K562 (cell line): Measurements from ENCODE around the gene XPNPEP1. TPM values are rescaled to one million over a fixed set of nuclear protein-coding genes. Genes with fewer than 3 reads are reported as not detected.

ENCODE experiments used
- ATAC-seq: fragments of 200-7000 bp; cut with Tn5 transposase; 3 replicates; pipeline ENCODE4 v1.9.1; 2020; ENCODE audit warnings: moderate library complexity
- BruUV-seq: library from RNA; stranded (reverse); fragments of 400-500 nt; replicated peaks from 2 replicates; lab custom pipeline; 2021; lab: Mats Ljungman, UMichigan
- CTCF ChIA-PET: fragments of 300-600 bp; formaldehyde crosslinking; extraction: SDS; loops from one replicate; lab custom pipeline; 2021; ENCODE audit warnings: low intra/inter-chr PET ratio; lab: Yijun Ruan, JAX
- POLR2A ChIA-PET: fragments of 300-600, 350-650 bp; sonication (Branson Sonifier 250); formaldehyde crosslinking; extraction: SDS; loops from one replicate; lab custom pipeline; 2021; ENCODE audit warnings: antibody characterized with exemption, inconsistent platforms; lab: Yijun Ruan, JAX
- DNase-seq, 4 experiments: peaks; one replicate each; pipeline versions ENCODE4 v3.0.0 to v3.0.0-alpha.2; 2011 to 2018; ENCODE audit warnings: low spot score in 3 of 4, mixed read lengths in 3 of 4; ENCODE audit errors: extremely low read depth in 1 of 4
- FAIRE-seq: peaks from 2 replicates; lab custom pipeline; 2011; peaks lifted over from hg19 to GRCh38; lab: Jason Lieb, UNC
- H2AFZ ChIP-seq: 2 replicates; pipeline ENCODE4 v1.6.0; 2011; ENCODE audit warnings: low read depth, low read length, control low read depth, inconsistent platforms
- H3K27ac ChIP-seq: fragments of 200-600 bp; 3 replicates; pipeline ENCODE4 v1.8.0; 2011; ENCODE audit warnings: low read depth, mild to moderate bottlenecking, control low read depth, inconsistent platforms, low read length, moderate library complexity, mixed read lengths; ENCODE audit errors: extremely low read depth
- H3K27me3 ChIP-seq, 2 experiments: fragments of 300-600 bp in 1 of 2; 2 replicates in 1 of 2; 3 replicates in 1 of 2; pipeline versions ENCODE4 v1.6.0 to v1.8.0; 2011; ENCODE audit warnings: inconsistent platforms in 2 of 2, low read length in 2 of 2, mild to moderate bottlenecking in 1 of 2, mixed read lengths in 1 of 2, moderate library complexity in 1 of 2; ENCODE audit not compliant: control insufficient read depth in 2 of 2, insufficient read depth in 2 of 2
- H3K36me3 ChIP-seq: fragments of 300-600 bp; 3 replicates; pipeline ENCODE4 v1.8.0; 2011; ENCODE audit warnings: mild to moderate bottlenecking, low read length, inconsistent platforms; ENCODE audit not compliant: control insufficient read depth, insufficient read depth
- H3K4me1 ChIP-seq, 2 experiments: fragments of 200-600 bp in 1 of 2; replicated peaks in 1 of 2; 2 replicates in 1 of 2; 3 replicates in 1 of 2; pipeline versions ENCODE4 v1.5.1 to v1.8.0; 2011; ENCODE audit warnings: inconsistent platforms in 2 of 2, low read length in 2 of 2, mild to moderate bottlenecking in 1 of 2, mixed read lengths in 1 of 2, moderate library complexity in 1 of 2; ENCODE audit not compliant: control insufficient read depth in 2 of 2, insufficient read depth in 2 of 2
- H3K4me2 ChIP-seq: 2 replicates; pipeline ENCODE4 v1.6.1; 2011; ENCODE audit warnings: low read length, control low read depth, inconsistent platforms, mixed read lengths; ENCODE audit not compliant: insufficient read depth
- H3K4me3 ChIP-seq: fragments of 200-600 bp; sonication (generic), shearing (Covaris generic); 2 replicates; pipeline ENCODE4 v1.5.1; 2016; ENCODE audit warnings: control low read depth, inconsistent platforms
- H3K79me2 ChIP-seq: fragments of 200-600 bp; 3 replicates; pipeline ENCODE4 v1.8.0; 2011; ENCODE audit warnings: low read length, inconsistent platforms; ENCODE audit not compliant: control insufficient read depth, insufficient read depth
- H3K9ac ChIP-seq, 2 experiments: 2 replicates each; pipeline versions ENCODE4 v1.6.0 to v1.6.1; 2011; ENCODE audit warnings: low read depth in 2 of 2, low read length in 2 of 2, control low read depth in 1 of 2, inconsistent platforms in 1 of 2, mild to moderate bottlenecking in 1 of 2, mixed read lengths in 1 of 2; ENCODE audit not compliant: insufficient read depth in 1 of 2
- H3K9me1 ChIP-seq: one replicate; pipeline ENCODE4 v1.6.0; 2011; ENCODE audit warnings: inconsistent platforms, mild to moderate bottlenecking, low read length, moderate library complexity; ENCODE audit not compliant: control insufficient read depth, insufficient read depth
- H3K9me3 ChIP-seq: replicated peaks from 2 replicates; pipeline ENCODE4 v1.5.1; 2011; ENCODE audit warnings: low read depth, low read length, inconsistent platforms; ENCODE audit not compliant: control insufficient read depth, insufficient read depth
- H4K20me1 ChIP-seq: replicated peaks from 2 replicates; pipeline ENCODE4 v1.6.1; 2011; ENCODE audit warnings: low read length, inconsistent platforms, mixed read lengths; ENCODE audit not compliant: control insufficient read depth, insufficient read depth
- FOSL1 ChIP-seq: fragments of 200-800 bp; sonication (Bioruptor generic); conservative IDR thresholded peaks from 2 replicates; pipeline ENCODE4 v1.6.1; 2016; ENCODE audit warnings: missing genetic modification characterization, missing compliant biosample characterization
- MTA3 ChIP-seq: fragments of 450-650 bp; formaldehyde crosslinking; IDR thresholded peaks from 2 replicates; pipeline ENCODE4 v1.6.1; 2017; ENCODE audit warnings: mild to moderate bottlenecking, borderline replicate concordance
- RBM15 ChIP-seq: fragments of 200-400 bp; formaldehyde crosslinking; IDR thresholded peaks from 2 replicates; pipeline ENCODE4 v1.6.1; 2018; ENCODE audit warnings: mild to moderate bottlenecking, low read length, moderate library complexity; ENCODE audit not compliant: insufficient read depth
- RFX7 ChIP-seq: fragments of 250-450 bp; sonication (Bioruptor Pico); IDR thresholded peaks from 2 replicates; pipeline ENCODE4 v1.5.1; 2021; ENCODE audit warnings: mild to moderate bottlenecking
- SRF ChIP-seq, 2 experiments: fragments of 250-450, 450-650 bp in 1 of 2; sonication (Bioruptor Pico) in 1 of 2; sonication (generic) in 1 of 2; formaldehyde crosslinking; IDR thresholded peaks; 2 replicates each; pipeline versions ENCODE4 v1.5.0 to v1.5.1; 2020 to 2022; ENCODE audit warnings: mild to moderate bottlenecking in 1 of 2, missing genetic modification reagents in 1 of 2
- SRSF9 ChIP-seq: fragments of 200-400 bp; formaldehyde crosslinking; IDR thresholded peaks from 2 replicates; pipeline ENCODE4 v1.6.1; 2017; ENCODE audit warnings: low read depth, low read length, borderline replicate concordance
- ZNF174 ChIP-seq: fragments of 250-450 bp; sonication (Bioruptor Pico); IDR thresholded peaks from 2 replicates; pipeline ENCODE4 v1.4.0; 2020; ENCODE audit warnings: mild to moderate bottlenecking
- WGBS: fragments of 100-300 bp; shearing (Covaris generic); methylation state at CpG from one replicate; pipeline ENCODE4 v1.1.6; 2016; ENCODE audit warnings: low coverage, mixed read lengths; ENCODE audit not compliant: insufficient coverage; ENCODE audit errors: missing lambda C conversion rate; 5-methylcytosine and 5-hydroxymethylcytosine counted together
- in situ Hi-C: fragments of 300-500 bp; cut with MboI; formaldehyde crosslinking; loops from 4 replicates; pipeline ENCODE4 v1.15.0; 2018; ENCODE audit warnings: inconsistent platforms, mixed read lengths
- intact Hi-C: fragments of 100-400 bp; cut with micrococcal nuclease; formaldehyde crosslinking; loops from 2 replicates; pipeline ENCODE4 v1.14.2; 2022
- polyA plus RNA-seq, 8 experiments: library from polyadenylated mRNA; depleted of rRNA in 4 of 8; stranded (reverse) in 5 of 8; unstranded in 3 of 8; fragments of >200 nt; fragmentation: Nextera tagmentation in 2 of 8; fragmentation: Illumina TruSeq in 1 of 8; extraction: Ambion mirVana in 2 of 8; extraction: Trizol in 1 of 8; gene quantifications; 2 replicates each; pipeline versions ENCODE4 v1.2.1 to v1.2.3, GENCODE V29; 2011 to 2014; ENCODE audit warnings: inconsistent platforms in 1 of 8, missing spikeins in 1 of 8
- total RNA-seq, 7 experiments: library from RNA; depleted of rRNA in 6 of 7; stranded (reverse); fragments of >200 nt in 6 of 7; fragmentation: Illumina TruSeq in 2 of 7; extraction: Trizol in 2 of 7; gene quantifications; 2 replicates each; pipeline versions ENCODE4 v1.2.1 to v1.2.3, GENCODE V29; 2011 to 2021; ENCODE audit warnings: low replicate concordance in 1 of 7

Gene XPNPEP1
- total and polyA plus RNA-seq, 9 of the 15 experiments (the other 6 are each of a cell fraction or from before 2014, with no cell fraction given): 24.2 to 93.5 (median 40.1) TPM

GRCh38 chr10:109929501-109930219 is 6.3 kb upstream of the XPNPEP1 start:
- Histone ChIP-seq H3K4me3 (no peak overlapping the region), H3K27ac (no peak overlapping the region), H3K9ac (no peak overlapping the region), H3K4me1 (no peaks in the 10 kb centered on the region), H3K36me3 (no peaks in the 10 kb centered on the region), H4K20me1 (no peaks in the 10 kb centered on the region), H2AFZ (no peak overlapping the region), H3K79me2 (no peaks in the 10 kb centered on the region), H3K9me3 (no peaks in the 10 kb centered on the region), H3K27me3 (no peaks in the 10 kb centered on the region), H3K4me2 (no peak overlapping the region), H3K9me1 (no peaks in the 10 kb centered on the region)
- WGBS: 40% methylated on average over 3 of the region's 3 CpGs
- no peak for DNase-seq
- ChIA-PET POLR2A (no interaction called here), CTCF (no interaction called here)
- intact Hi-C loops (no loop called here), in situ Hi-C loops (no loop called here)
- BruUV-seq: no TSS peak
- no peak for ATAC-seq
- FAIRE-seq: no peak
- TF ChIP-seq SRF (CRISPR knock-in tag; IDR thresholded peaks at IDR 0.05) (no peak), MTA3 (no peak), FOSL1 (tag) (no peak), RFX7 (no peak)

GRCh38 chr10:109928475-109928891 is 5.2 kb upstream of the XPNPEP1 start:
- DNase-seq (no peak), FAIRE-seq (no peak), ATAC-seq (no peak)
- Histone ChIP-seq H3K36me3 (no peaks in the 10 kb centered on the region), H2AFZ (no peak overlapping the region), H3K27me3 (no peaks in the 10 kb centered on the region), H3K4me1 (peaks cover 7 to 8% of the 10 kb centered on the region in 2 experiments; a peak in 4 of 5 replicates), H3K9me3 (no peaks in the 10 kb centered on the region), H3K79me2 (no peaks in the 10 kb centered on the region), H4K20me1 (no peaks in the 10 kb centered on the region), H3K4me2 (no peak overlapping the region)
- ChIA-PET POLR2A (interaction anchor here (1.5 kb wide), 1 partner anchor 9 kb away, joined by 3 read pairs; no protein-coding TSS in a partner anchor), CTCF (no interaction called here)
- intact Hi-C loops: no loop called here
- 83% methylated on average over 1 of the region's 1 CpG for WGBS
- TF ChIP-seq RBM15: no peak
- TF ChIP-seq ZNF174 (CRISPR knock-in tag): no peak
- no peak for TF ChIP-seq SRSF9
- TF ChIP-seq, all 486 proteins: peak for 0
- H3K9ac ChIP-seq: no peak overlapping the region
- H3K4me3 ChIP-seq: no peak overlapping the region
- in situ Hi-C loops: no loop called here
- no peak overlapping the region for H3K27ac ChIP-seq
- no TSS peak for BruUV-seq
- no peaks in the 10 kb centered on the region for H3K9me1 ChIP-seq
